MCF 10A (cell line): ENCODE data around the gene DLG2. TPM values are rescaled to one million over a fixed set of nuclear protein-coding genes. Genes with fewer than 3 reads are reported as not detected.
A peak's percentile ranks its signal among the peaks of the same experiment; 100 is the strongest.

Source experiments
- BruUV-seq: library from RNA; stranded (reverse); fragments of 400-500 nt; replicated peaks from 2 replicates; lab custom pipeline; 2021; lab: Mats Ljungman, UMichigan
- CTCF ChIA-PET: fragments of 300-600 bp; sonication (Branson Sonifier 250); formaldehyde crosslinking; extraction: SDS; loops from one replicate; lab custom pipeline; 2021; ENCODE audit warnings: antibody characterized with exemption, inconsistent platforms; lab: Yijun Ruan, JAX
- POLR2A ChIA-PET: fragments of 300-600, 350-650 bp; sonication (Branson Sonifier 250); formaldehyde crosslinking; extraction: SDS; loops from one replicate; lab custom pipeline; 2020; ENCODE audit warnings: antibody characterized with exemption, inconsistent platforms; lab: Yijun Ruan, JAX
- DNase-seq: peaks from one replicate; pipeline ENCODE4 v3.0.0-alpha.2; 2018; ENCODE audit not compliant: unreplicated experiment
- H3K27ac Mint-ChIP-seq: one replicate; pipeline ENCODE4 v1.8.0; 2022; ENCODE audit warnings: mild to moderate bottlenecking, low read depth, mixed read lengths; ENCODE audit not compliant: unreplicated experiment
- H3K27me3 Mint-ChIP-seq: one replicate; pipeline ENCODE4 v1.8.0; 2022; ENCODE audit warnings: mixed read lengths; ENCODE audit not compliant: insufficient read depth, unreplicated experiment
- H3K36me3 Mint-ChIP-seq: one replicate; pipeline ENCODE4 v1.8.0; 2022; ENCODE audit warnings: mild to moderate bottlenecking, moderate library complexity, mixed read lengths; ENCODE audit not compliant: insufficient read depth, unreplicated experiment
- H3K4me1 Mint-ChIP-seq: one replicate; pipeline ENCODE4 v1.8.0; 2022; ENCODE audit warnings: mixed read lengths; ENCODE audit not compliant: insufficient read depth, unreplicated experiment
- H3K4me3 Mint-ChIP-seq: one replicate; pipeline ENCODE4 v1.8.0; 2022; ENCODE audit warnings: mild to moderate bottlenecking, moderate library complexity, mixed read lengths; ENCODE audit not compliant: unreplicated experiment
- H3K9me3 Mint-ChIP-seq: one replicate; pipeline ENCODE4 v1.8.0; 2022; ENCODE audit warnings: mixed read lengths; ENCODE audit not compliant: unreplicated experiment
- CTCF ChIP-seq: fragments of 200-600 bp; IDR thresholded peaks from one replicate; pipeline ENCODE4 v1.8.0; 2022; ENCODE audit warnings: antibody characterized with exemption, mild to moderate bottlenecking; ENCODE audit not compliant: unreplicated experiment
- intact Hi-C: fragments of 100-400 bp; cut with micrococcal nuclease; formaldehyde crosslinking; loops from 2 replicates; pipeline ENCODE4 v1.14.1; 2022
- total RNA-seq: library from RNA; stranded (reverse); gene quantifications from 2 replicates; pipeline ENCODE4 v1.2.3, GENCODE V29; 2022

Gene DLG2
- total RNA-seq, 1 experiment from 2014 or later, result 0.26 TPM

GRCh38 chr11:83836883-83837654 lies 1790.1 kb downstream of the DLG2 start:
- Mint-ChIP-seq H3K27me3 (peaks cover 63% of the 10 kb centered on the region), H3K9me3 (no peaks in the 10 kb centered on the region), H3K4me1 (no peaks in the 10 kb centered on the region), H3K27ac (no peak overlapping the region), H3K4me3 (no peak overlapping the region), H3K36me3 (no peaks in the 10 kb centered on the region)
- CTCF ChIA-PET, result interaction anchor here (0.5 to 10.9 kb wide), 52 partner anchors 8 to 1230 kb away, joined by 3 to 129 read pairs (median 4); no protein-coding TSS in a partner anchor
- DNase-seq, result peak; percentile 53
- intact Hi-C loops, result loop anchor here (1.0 to 10.0 kb wide), 4 partner anchors 428 to 727 kb away; no protein-coding TSS in a partner anchor
- POLR2A ChIA-PET, result interaction anchor here (0.6 kb wide), 1 partner anchor 129 kb away, joined by 3 read pairs; no protein-coding TSS in a partner anchor
- TF ChIP-seq CTCF, result peak; percentile 58
- no TSS peak for BruUV-seq

- no peaks in the 10 kb centered on the region for H3K9me3 Mint-ChIP-seq
- no peak for TF ChIP-seq CTCF
Measured at GRCh38 chr11:83836065-83836464, 1791.1 kb downstream of the DLG2 start.

GRCh38 chr11:83835423-83835822 lies 1791.7 kb downstream of the DLG2 start:
- Mint-ChIP-seq H3K4me3 (no peak overlapping the region), H3K36me3 (no peaks in the 10 kb centered on the region), H3K27ac (no peak overlapping the region), H3K27me3 (peaks cover 70% of the 10 kb centered on the region), H3K4me1 (no peaks in the 10 kb centered on the region), H3K9me3 (no peaks in the 10 kb centered on the region)
- no peak for DNase-seq
- no peak for TF ChIP-seq CTCF
- no TSS peak for BruUV-seq
- intact Hi-C loops, result loop anchor here (5.0 to 10.0 kb wide), 2 partner anchors 429 to 547 kb away; no protein-coding TSS in a partner anchor
- POLR2A ChIA-PET, result no interaction called here
- CTCF ChIA-PET, result interaction anchor here (0.5 to 10.9 kb wide), 7 partner anchors 13 to 881 kb away, joined by 3 to 129 read pairs (median 8); no protein-coding TSS in a partner anchor

More at GRCh38 chr11:83836065-83836464, 1791.1 kb downstream of the DLG2 start:
- H3K27ac Mint-ChIP-seq, result no peak overlapping the region
- peaks cover 70% of the 10 kb centered on the region for H3K27me3 Mint-ChIP-seq
- no TSS peak for BruUV-seq
- CTCF ChIA-PET, result interaction anchor here (0.5 to 10.9 kb wide), 38 partner anchors 9 to 1223 kb away, joined by 3 to 129 read pairs (median 4); no protein-coding TSS in a partner anchor
- POLR2A ChIA-PET, result no interaction called here
- no peaks in the 10 kb centered on the region for H3K36me3 Mint-ChIP-seq
- no peaks in the 10 kb centered on the region for H3K4me1 Mint-ChIP-seq
- no peak overlapping the region for H3K4me3 Mint-ChIP-seq
- DNase-seq, result no peak
- intact Hi-C loops, result loop anchor here (1.0 to 10.0 kb wide), 4 partner anchors 429 to 728 kb away; no protein-coding TSS in a partner anchor

GRCh38 chr11:83831929-83832328 lies 1795.2 kb downstream of the DLG2 start:
- no peaks in the 10 kb centered on the region for H3K9me3 Mint-ChIP-seq
- ChIA-PET POLR2A (no interaction called here), CTCF (interaction anchor here (0.7 to 1.2 kb wide), 2 partner anchors 9 to 26 kb away, joined by 3 read pairs; no protein-coding TSS in a partner anchor)
- intact Hi-C loops, result loop anchor here (10.0 kb wide), 1 partner anchor 433 kb away; no protein-coding TSS in a partner anchor
- no peak overlapping the region for H3K27ac Mint-ChIP-seq
- H3K4me1 Mint-ChIP-seq, result no peaks in the 10 kb centered on the region
- no peak overlapping the region for H3K4me3 Mint-ChIP-seq
- TF ChIP-seq CTCF, result no peak
- H3K36me3 Mint-ChIP-seq, result no peaks in the 10 kb centered on the region
- no peak for DNase-seq
- H3K27me3 Mint-ChIP-seq, result peaks cover 55% of the 10 kb centered on the region
- no TSS peak for BruUV-seq
